Stimulated activated CD8-positive, alpha-beta memory T cell treated with anti-CD3 and anti-CD28 coated beads, Interleukin-7, amount 100 ng/mL, for 1 hour (primary cell): ENCODE results near the gene MGAT4B.
"Not testable (repeated sequence)": the region's sequence is repeated elsewhere in the genome, so short reads cannot be mapped to it uniquely, and the experiment has no call there.

Source experiments
- DNase-seq, 2 donors: peaks; one replicate each; pipeline ENCODE4 v3.0.0-alpha.2; 2020; ENCODE audit warnings: low read depth in 2 of 2

MGAT4B gene

GRCh38 chr5:179795049-179795862 is 11.4 kb downstream of the MGAT4B start:
- DNase-seq, result no peak

GRCh38 chr5:179794575-179794974 is 12.1 kb downstream of the MGAT4B start:
- no peak for DNase-seq

DNA sequence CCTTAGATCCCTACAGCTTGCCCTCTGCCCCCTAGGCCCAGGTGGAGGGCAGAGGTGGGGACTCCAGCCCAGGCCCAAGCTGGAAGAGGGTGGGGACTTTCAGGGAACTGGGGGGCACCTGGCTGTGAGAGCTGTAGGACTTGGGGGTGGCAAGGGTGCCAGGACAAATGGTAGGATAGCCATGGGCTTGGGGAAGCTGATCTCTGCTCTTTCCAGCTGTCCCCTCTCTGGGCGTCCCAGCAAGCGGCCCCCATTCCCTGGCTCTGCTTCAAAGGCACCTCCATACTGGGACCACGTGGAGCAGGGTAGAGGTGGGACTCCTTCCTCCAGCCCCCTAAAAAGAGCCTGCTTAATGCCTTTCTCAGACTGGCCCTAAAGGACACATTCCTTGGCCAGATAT is 12.5 kb downstream of the MGAT4B start:
- DNase-seq, result no peak

GRCh38 chr5:179793468-179794139 is 13.1 kb downstream of the MGAT4B start, which contains the start of gene LTC4S:
Gene LTC4S, plus strand, starts transcription at chr5:179793986. Its CDS starts 95 bp downstream, at chr5:179794081.
- DNase-seq, result no peak

DNA sequence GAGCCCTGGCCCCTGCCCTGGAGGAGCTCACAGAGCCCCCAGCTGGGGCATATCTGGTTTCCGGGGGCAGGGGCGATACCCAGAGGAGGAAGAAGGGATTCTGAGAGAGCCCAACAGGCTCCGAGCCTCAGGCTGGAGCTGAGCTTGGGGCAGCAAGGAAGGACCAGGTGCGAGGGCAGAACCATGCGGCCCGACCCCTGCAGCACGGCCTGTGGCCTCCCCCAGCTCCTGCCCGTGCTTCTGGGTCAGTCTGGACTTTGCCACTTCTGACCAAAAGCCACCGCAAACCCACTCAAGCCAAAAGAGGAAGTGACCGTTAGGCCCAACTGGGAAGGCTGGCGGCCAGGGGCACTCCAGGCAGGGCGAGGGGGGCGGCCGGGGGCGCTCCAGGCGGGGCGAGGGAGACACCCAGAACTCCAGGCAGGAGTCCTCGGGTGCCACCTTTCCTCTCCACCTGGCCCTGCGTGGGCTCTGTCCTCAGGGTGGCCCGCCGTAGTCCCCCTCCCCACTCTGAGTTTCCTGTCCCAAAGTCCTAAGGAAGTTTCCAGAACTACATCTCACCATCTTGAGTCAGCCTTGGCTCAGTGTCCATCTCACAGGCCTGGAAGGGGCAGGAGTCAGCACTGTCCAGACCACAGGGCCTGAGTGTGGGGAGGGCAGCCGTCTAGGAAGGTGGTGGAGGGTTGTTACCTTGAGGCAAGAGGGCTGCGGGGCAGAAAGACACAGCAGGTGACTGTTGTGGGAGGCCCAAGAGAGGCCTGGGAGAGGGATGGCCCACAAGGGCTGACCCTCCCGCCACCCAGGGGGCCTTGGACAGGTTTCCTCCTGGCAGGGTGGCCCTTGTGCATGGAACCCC is 13.8 kb downstream of the MGAT4B start:
- DNase-seq, result no peak

GRCh38 chr5:179791881-179792611 is 14.6 kb downstream of the MGAT4B start:
- no peak for DNase-seq

GRCh38 chr5:179789278-179789677 is 17.4 kb downstream of the MGAT4B start:
- DNase-seq, result not testable (repeated sequence)

DNA sequence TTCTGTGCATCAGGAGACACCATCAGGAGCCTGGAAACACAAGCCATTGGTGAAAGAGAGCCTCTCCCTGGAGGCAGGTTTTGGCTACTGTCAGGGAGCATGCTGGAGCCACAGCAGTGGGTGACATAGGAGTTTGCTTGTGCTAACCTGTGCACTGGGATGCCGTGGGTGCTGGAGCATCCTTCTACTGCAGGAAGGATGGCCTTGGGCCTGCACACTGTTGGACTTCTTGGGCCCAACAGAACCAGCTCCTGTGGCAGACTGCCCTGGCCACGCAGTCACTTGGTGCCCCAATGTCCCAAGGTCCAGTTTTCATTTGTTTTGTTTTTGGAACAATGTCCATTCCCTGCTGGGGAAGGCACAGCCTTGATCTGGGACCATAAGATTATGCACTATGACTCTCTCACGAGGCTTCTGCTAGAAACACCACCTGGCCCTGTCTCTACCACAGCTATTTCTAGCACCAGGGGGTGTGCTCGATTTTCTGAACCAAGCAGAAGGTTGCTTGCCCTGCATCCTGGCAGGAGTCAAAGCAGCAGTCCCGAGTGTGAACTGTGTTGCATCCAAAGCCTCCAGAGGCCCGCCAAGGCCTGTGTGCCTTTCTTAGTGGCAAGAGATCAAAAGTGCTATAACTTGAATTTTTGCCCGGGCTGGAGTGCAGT is 18.3 kb downstream of the MGAT4B start:
- DNase-seq, result no peak

DNA sequence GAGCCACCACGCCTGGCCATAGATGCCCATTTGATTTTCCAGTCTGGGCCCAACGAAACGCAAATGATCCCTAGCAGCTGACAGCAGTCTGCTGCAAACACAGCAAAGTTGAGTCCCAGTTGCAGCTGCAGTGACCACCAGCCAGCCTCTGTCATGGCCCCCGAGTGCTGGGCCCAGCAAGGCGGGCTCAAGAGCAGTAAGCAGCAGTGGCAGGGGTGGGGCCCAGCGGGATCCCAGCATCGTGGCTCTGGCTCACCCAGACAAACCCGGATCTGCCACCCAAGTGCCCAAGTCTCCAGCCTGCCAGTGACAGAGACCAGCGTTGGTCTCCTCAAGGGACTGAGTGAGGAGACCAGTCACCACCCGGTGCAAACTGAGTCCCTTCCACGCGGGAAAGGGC is 19.8 kb downstream of the MGAT4B start:
- DNase-seq, result no peak

- no peak for DNase-seq
Measured at GRCh38 chr5:179783128-179783527, 23.5 kb downstream of the MGAT4B start.

GRCh38 chr5:179781846-179782245 is 24.8 kb downstream of the MGAT4B start:
- DNase-seq, result no peak

DNA sequence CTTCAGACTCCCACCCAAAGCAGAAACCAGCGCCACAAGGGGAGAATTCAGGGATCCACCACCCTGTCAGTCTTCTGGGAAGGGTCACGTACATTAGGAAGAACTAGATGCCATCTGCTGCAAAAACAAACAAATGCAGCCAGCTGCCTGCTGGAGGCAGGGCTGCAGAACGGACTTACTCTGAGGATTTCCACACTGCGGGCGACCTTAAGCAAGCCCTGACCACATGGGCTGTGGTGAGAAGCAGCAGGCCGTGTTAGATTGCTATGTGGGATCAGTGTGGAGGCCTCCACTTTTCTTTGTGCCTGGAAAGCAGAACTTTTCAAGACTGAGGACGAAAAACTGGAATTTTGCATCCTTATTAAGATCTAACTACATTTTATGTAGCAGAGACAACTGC is 26.3 kb downstream of the MGAT4B start:
- no peak for DNase-seq

GRCh38 chr5:179779826-179780225 is 26.8 kb downstream of the MGAT4B start:
- no peak for DNase-seq

GRCh38 chr5:179778591-179778990 is 28.1 kb downstream of the MGAT4B start:
- no peak for DNase-seq

GRCh38 chr5:179777909-179778308 is 28.8 kb downstream of the MGAT4B start:
- no peak for DNase-seq

DNA sequence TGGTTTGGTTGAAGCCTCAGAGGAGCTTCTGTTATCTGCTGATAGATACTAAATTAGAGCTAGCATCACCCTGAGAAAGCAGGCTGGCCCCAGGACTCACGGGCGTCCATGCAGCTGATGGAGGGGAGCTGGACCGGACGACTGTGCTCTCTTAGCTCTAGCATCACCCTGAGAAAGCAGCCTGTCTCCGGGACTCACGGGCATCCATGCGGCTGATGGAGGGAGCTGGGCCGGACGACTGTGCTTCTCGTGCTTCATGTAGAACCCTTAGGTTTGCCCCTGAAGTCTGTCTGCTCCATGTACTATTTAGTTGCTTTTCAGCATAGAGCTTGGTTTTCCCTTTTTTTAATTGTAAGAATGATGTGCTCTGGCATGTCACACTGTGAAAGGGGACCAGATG is 29.2 kb downstream of the MGAT4B start:
- no peak for DNase-seq

- DNase-seq, result no peak
Measured at GRCh38 chr5:179776411-179776938, 30.2 kb downstream of the MGAT4B start.

GRCh38 chr5:179774442-179774841 is 32.2 kb downstream of the MGAT4B start:
- DNase-seq, result no peak

GRCh38 chr5:179773686-179774040 is 33.0 kb downstream of the MGAT4B start:
- no peak for DNase-seq

- DNase-seq, result no peak
Measured at GRCh38 chr5:179772351-179772750, 34.3 kb downstream of the MGAT4B start.
